ENCODE measurements around the gene FES.

FES gene

GRCh38 chr15:90875549-90875981 lies 8.7 kb upstream of the FES start:
- DNase-seq (ENCODE audit: low spot score), result no peak
- no peak for FAIRE-seq

DNA sequence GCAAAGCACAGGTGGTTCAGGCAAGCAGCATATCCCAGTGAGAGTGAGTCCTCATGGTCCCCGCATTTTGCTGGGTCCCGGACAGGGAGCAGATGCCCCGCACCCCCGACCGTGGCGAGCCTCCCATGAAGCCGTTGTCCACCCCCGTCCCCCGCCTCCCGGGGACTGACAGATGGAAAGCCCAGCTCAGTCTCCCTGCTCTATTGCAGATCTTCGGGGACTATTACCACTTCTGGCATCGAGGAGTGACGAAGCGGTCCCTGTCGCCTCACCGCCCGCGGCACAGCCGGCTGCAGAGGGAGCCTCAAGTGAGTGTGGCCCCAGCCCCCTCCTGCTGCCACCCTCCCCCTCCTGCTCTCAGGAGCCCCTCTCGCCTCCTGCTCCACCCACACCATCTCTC lies 8.3 kb upstream of the FES start:
- FAIRE-seq, result no peak
- no peak for DNase-seq (ENCODE audit: low spot score)

GRCh38 chr15:90876512-90877170 lies 7.7 kb upstream of the FES start:
- no peak for DNase-seq (ENCODE audit: low spot score)
- no peak for FAIRE-seq

DNA sequence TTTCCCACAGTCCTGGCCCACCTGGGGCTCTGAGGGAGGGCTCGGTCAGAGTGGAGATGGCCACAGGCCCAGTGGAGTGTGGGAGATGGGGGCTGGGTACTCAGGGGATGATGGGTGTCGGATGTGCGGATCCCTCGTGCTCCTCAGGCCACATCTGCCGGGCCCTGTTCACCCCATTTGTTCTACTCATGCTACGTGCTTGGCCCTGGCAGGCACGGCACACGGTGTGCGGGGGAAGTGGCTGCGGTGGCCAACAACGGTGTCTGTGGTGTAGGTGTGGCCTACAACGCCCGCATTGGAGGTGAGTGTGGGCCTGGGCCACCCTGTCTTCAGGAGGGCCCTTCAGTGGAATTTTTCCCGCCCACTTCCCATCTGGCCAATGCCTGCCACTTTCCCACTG lies 7.0 kb upstream of the FES start:
- FAIRE-seq, result no peak
- DNase-seq (ENCODE audit: low spot score), result no peak

DNA sequence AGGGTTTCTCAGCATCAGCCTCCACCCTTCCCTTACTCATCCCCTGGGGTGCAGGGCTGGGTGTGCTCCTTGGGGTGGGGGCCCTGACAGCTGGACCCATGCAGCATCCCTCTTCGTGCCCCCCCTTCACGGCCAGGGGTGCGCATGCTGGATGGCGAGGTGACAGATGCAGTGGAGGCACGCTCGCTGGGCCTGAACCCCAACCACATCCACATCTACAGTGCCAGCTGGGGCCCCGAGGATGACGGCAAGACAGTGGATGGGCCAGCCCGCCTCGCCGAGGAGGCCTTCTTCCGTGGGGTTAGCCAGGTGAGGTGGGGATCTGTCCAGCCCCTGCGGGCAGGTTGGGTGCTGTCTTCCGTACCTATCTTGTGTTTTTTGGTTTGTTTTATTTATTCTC lies 6.3 kb upstream of the FES start:
- DNase-seq (ENCODE audit: low spot score), result no peak
- no peak for FAIRE-seq

- DNase-seq (ENCODE audit: low spot score), result no peak
- no peak for FAIRE-seq
These were observed 5.6 kb upstream of the FES start for GRCh38 chr15:90878660-90879059.

DNA sequence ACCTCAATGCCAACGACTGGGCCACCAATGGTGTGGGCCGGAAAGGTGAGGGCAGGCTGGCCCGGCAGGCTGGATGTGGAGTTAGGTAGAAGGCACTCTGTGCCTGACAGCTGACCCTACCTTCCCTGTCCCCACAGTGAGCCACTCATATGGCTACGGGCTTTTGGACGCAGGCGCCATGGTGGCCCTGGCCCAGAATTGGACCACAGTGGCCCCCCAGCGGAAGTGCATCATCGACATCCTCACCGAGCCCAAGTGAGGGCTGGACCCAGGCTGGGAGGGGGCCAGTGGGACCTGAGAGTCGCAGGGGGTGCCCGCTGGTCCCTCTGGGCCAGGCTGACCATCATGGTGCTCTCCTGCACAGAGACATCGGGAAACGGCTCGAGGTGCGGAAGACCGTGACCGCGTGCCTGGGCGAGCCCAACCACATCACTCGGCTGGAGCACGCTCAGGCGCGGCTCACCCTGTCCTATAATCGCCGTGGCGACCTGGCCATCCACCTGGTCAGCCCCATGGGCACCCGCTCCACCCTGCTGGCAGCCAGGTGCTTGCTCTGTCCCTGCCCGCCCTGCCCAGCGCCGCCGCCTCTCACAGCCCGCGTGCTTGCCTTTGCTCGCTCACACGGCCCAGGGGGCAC lies 4.5 kb upstream of the FES start:
- DNase-seq (ENCODE audit: low spot score), result no peak
- no peak for FAIRE-seq

DNA sequence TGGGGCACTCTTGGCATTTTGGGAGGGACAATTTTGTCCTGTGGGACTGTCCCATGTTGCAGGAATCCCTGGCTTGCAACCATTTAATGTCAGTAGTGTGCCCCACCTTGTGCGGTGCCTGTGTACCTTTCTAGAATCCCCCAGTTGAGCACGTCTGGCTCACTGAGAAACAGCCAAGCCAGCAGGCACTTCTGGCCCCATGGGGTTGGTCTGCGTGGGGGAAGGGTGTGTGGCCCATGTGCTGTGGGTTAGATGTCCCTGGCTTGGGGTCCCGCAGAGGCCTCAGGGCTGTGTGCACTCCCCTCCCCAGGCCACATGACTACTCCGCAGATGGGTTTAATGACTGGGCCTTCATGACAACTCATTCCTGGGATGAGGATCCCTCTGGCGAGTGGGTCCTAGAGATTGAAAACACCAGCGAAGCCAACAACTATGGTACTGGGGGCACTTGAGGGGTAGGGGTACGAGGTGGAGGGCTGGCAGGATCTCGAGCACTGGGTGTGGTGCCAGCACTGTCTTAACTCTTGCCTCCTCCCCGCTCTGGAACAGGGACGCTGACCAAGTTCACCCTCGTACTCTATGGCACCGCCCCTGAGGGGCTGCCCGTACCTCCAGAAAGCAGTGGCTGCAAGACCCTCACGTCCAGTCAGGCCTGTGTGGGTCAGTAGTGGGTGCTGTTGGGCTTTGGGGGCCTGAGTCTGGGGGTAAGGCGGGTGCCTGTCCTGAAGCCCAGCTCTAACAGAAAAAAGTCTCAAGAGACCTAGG lies 3.7 kb upstream of the FES start:
- FAIRE-seq, result no peak
- DNase-seq (ENCODE audit: low spot score), result no peak

GRCh38 chr15:90881181-90881977 lies 2.9 kb upstream of the FES start:
- FAIRE-seq (no peak), DNase-seq (ENCODE audit: low spot score) (no peak)

- FAIRE-seq (no peak), DNase-seq (ENCODE audit: low spot score) (no peak)
These were observed 2.2 kb upstream of the FES start for GRCh38 chr15:90881978-90882721.

DNA sequence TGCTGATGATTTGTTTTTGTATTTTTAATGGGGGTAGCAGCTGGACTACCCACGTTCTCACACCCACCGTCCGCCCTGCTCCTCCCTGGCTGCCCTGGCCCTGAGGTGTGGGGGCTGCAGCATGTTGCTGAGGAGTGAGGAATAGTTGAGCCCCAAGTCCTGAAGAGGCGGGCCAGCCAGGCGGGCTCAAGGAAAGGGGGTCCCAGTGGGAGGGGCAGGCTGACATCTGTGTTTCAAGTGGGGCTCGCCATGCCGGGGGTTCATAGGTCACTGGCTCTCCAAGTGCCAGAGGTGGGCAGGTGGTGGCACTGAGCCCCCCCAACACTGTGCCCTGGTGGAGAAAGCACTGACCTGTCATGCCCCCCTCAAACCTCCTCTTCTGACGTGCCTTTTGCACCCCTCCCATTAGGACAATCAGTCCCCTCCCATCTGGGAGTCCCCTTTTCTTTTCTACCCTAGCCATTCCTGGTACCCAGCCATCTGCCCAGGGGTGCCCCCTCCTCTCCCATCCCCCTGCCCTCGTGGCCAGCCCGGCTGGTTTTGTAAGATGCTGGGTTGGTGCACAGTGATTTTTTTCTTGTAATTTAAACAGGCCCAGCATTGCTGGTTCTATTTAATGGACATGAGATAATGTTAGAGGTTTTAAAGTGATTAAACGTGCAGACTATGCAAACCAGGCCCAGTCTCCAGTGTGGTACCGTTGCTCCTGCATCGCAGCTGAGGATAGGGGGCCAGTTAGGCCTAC lies 1.4 kb upstream of the FES start:
- DNase-seq (ENCODE audit: low spot score) (no peak), FAIRE-seq (no peak)

GRCh38 chr15:90883526-90883975 lies 753 bp upstream of the FES start:
- no peak for FAIRE-seq
- DNase-seq (ENCODE audit: low spot score), result no peak

GRCh38 chr15:90884719-90885431 lies 571 bp downstream of the FES start:
- no peak for FAIRE-seq
- no peak for DNase-seq (ENCODE audit: low spot score)

DNA sequence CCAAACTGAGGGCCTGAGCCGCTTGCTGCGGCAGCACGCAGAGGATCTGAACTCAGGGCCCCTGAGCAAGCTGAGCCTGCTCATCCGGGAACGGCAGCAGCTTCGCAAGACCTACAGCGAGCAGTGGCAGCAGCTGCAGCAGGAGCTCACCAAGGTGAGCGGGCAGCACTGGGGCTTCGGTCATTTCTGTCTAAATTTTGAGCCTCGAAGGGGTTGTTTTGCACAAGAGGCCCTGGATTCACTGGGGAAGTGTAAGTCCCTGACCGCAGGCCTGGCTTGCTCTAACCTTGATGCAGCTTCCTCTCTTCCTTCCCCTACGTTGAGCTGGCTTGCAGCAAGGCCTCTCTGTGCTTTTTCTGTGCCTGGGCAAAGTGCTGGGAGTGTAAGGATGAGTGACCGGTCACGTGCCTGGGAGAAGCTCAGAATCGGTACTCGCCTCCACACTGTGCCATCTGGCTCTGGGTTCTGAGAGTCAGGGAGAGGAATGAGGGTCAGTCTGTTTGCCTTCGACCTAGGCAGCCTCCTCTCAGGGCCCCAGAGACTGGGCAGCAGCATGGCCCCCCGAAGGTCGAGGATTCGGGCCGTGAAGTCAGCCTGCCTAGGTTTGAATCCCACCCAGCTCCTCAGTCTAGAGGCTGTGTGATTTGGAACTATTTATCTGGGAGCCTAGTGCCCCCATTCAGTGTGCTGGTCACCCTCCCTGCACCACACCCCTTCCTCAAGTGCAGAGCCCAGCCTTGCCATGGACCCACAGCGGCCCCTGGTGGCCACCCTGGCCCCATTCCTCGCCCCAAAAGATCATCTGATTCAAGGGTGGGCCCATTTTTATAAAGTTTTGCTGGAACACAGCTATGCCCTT lies 1.4 kb downstream of the FES start:
- DNase-seq (ENCODE audit: low spot score) (no peak), FAIRE-seq (no peak)

GRCh38 chr15:90886291-90886614 lies 1.9 kb downstream of the FES start:
- DNase-seq (ENCODE audit: low spot score) (no peak), FAIRE-seq (no peak)

DNA sequence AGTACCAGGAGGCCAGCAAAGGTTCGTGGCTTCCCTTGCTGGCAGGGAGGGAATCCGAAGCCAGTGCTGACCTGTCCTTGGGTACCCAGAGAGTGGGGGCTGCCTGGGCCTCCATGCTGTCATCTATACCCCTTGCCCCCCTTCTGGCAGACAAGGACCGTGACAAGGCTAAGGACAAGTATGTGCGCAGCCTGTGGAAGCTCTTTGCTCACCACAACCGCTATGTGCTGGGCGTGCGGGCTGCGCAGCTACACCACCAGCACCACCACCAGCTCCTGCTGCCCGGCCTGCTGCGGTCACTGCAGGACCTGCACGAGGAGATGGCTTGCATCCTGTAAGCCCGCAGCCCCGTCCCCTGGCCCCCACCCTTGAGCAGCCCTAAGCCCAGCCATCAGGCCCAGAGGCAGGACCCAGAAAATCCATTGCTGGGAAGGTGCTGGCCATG lies 2.8 kb downstream of the FES start:
- FAIRE-seq (no peak), DNase-seq (ENCODE audit: low spot score) (no peak)

GRCh38 chr15:90889313-90889730 lies 5.0 kb downstream of the FES start:
- FAIRE-seq (no peak), DNase-seq (ENCODE audit: low spot score) (no peak)

DNA sequence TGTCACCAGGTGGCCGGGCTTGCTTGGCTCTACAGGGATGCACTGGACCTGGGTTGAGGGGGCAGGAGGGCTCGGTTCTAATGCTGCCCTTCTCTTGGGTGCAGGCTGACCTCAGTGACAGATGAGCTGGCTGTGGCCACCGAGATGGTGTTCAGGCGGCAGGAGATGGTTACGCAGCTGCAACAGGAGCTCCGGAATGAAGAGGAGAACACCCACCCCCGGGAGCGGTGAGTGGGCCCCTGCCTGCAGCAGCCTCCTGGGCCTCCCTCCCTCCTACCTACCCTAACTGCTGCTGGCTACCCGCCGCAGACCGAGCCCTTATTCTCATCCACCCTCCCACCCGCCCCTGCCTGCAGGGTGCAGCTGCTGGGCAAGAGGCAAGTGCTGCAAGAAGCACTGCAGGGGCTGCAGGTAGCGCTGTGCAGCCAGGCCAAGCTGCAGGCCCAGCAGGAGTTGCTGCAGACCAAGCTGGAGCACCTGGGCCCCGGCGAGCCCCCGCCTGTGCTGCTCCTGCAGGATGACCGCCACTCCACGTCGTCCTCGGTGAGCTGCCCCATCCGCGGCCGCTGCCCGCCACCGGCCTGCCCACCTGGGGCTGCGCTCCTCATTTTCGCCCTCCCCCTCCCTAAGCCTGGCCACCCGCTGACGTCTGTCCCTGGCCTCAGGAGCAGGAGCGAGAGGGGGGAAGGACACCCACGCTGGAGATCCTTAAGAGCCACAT lies 5.6 kb downstream of the FES start:
- no peak for DNase-seq (ENCODE audit: low spot score)
- FAIRE-seq, result no peak

All from RCC 7860 (cell line).